Mucosa of stomach (tissue), 1 donor: Measurements from ENCODE around the gene SIAH2.

Experiments
- H3K27me3 ChIP-seq: one replicate; pipeline ENCODE4 v1.7.0; 2013; ENCODE audit warnings: mild to moderate bottlenecking, low read length; ENCODE audit not compliant: control insufficient read depth, insufficient read depth
- H3K36me3 ChIP-seq: one replicate; pipeline ENCODE4 v1.7.0; 2013; ENCODE audit warnings: low read length; ENCODE audit not compliant: control insufficient read depth, insufficient read depth
- H3K4me1 ChIP-seq: one replicate; pipeline ENCODE4 v1.7.0; 2013; ENCODE audit warnings: mild to moderate bottlenecking, low read length; ENCODE audit not compliant: control insufficient read depth, insufficient read depth
- H3K4me3 ChIP-seq: one replicate; pipeline ENCODE4 v1.7.0; 2013; ENCODE audit warnings: low read length
- H3K9ac ChIP-seq: one replicate; pipeline ENCODE4 v1.7.0; 2013; ENCODE audit warnings: mild to moderate bottlenecking, low read length, moderate library complexity
- H3K9me3 ChIP-seq: one replicate; pipeline ENCODE4 v1.7.0; 2013; ENCODE audit warnings: mild to moderate bottlenecking, low read length, moderate library complexity; ENCODE audit not compliant: control insufficient read depth
- donor health status: Pancreatic carcinoma.

The SIAH2 gene

GRCh38 chr3:150757364-150757763 is 5.6 kb downstream of the SIAH2 start:
- Histone ChIP-seq H3K36me3 (peaks cover 5% of the 10 kb centered on the region), H3K9me3 (no peaks in the 10 kb centered on the region), H3K4me1 (peaks cover 31% of the 10 kb centered on the region), H3K9ac (no peak overlapping the region), H3K4me3 (no peak overlapping the region), H3K27me3 (no peaks in the 10 kb centered on the region)

GRCh38 chr3:150756491-150757059 is 6.4 kb downstream of the SIAH2 start:
- H3K4me1 ChIP-seq = peaks cover 38% of the 10 kb centered on the region
- H3K9ac ChIP-seq = no peak overlapping the region
- H3K4me3 ChIP-seq = no peak overlapping the region

GRCh38 chr3:150755902-150756301 is 7.1 kb downstream of the SIAH2 start:
- Histone ChIP-seq H3K36me3 (peaks cover 5% of the 10 kb centered on the region), H3K9me3 (no peaks in the 10 kb centered on the region), H3K4me3 (no peak overlapping the region), H3K4me1 (peaks cover 45% of the 10 kb centered on the region), H3K27me3 (no peaks in the 10 kb centered on the region), H3K9ac (no peak overlapping the region)

More at GRCh38 chr3:150756491-150757059, 6.4 kb downstream of the SIAH2 start:
- Histone ChIP-seq H3K27me3 (no peaks in the 10 kb centered on the region), H3K36me3 (peaks cover 5% of the 10 kb centered on the region), H3K9me3 (no peaks in the 10 kb centered on the region)

- peaks cover 5% of the 10 kb centered on the region for H3K36me3 ChIP-seq
- no peak overlapping the region for H3K4me3 ChIP-seq
- no peak overlapping the region for H3K9ac ChIP-seq
- H3K9me3 ChIP-seq = no peaks in the 10 kb centered on the region
- H3K27me3 ChIP-seq = no peaks in the 10 kb centered on the region
- peaks cover 51% of the 10 kb centered on the region for H3K4me1 ChIP-seq
These were observed 8.1 kb downstream of the SIAH2 start for GRCh38 chr3:150754896-150755295.

- Histone ChIP-seq H3K4me1 (peaks cover 62% of the 10 kb centered on the region), H3K9ac (no peak overlapping the region), H3K27me3 (no peaks in the 10 kb centered on the region), H3K9me3 (no peaks in the 10 kb centered on the region), H3K36me3 (no peaks in the 10 kb centered on the region), H3K4me3 (no peak overlapping the region)
These were observed 11.1 kb downstream of the SIAH2 start for GRCh38 chr3:150751781-150752263.

- Histone ChIP-seq H3K36me3 (no peaks in the 10 kb centered on the region), H3K27me3 (no peaks in the 10 kb centered on the region), H3K9me3 (no peaks in the 10 kb centered on the region), H3K4me3 (no peak overlapping the region), H3K9ac (no peak overlapping the region), H3K4me1 (peaks cover 78% of the 10 kb centered on the region)
These were observed 13.7 kb downstream of the SIAH2 start for GRCh38 chr3:150749255-150749654.

- Histone ChIP-seq H3K36me3 (no peaks in the 10 kb centered on the region), H3K9ac (no peak overlapping the region), H3K4me1 (peaks cover 76% of the 10 kb centered on the region), H3K27me3 (no peaks in the 10 kb centered on the region), H3K4me3 (no peak overlapping the region), H3K9me3 (no peaks in the 10 kb centered on the region)
These were observed 14.3 kb downstream of the SIAH2 start for GRCh38 chr3:150748684-150749047.

GRCh38 chr3:150747886-150748683 is 14.9 kb downstream of the SIAH2 start:
- Histone ChIP-seq H3K4me3 (no peak overlapping the region), H3K9ac (no peak overlapping the region), H3K9me3 (no peaks in the 10 kb centered on the region), H3K4me1 (peaks cover 70% of the 10 kb centered on the region), H3K27me3 (no peaks in the 10 kb centered on the region), H3K36me3 (no peaks in the 10 kb centered on the region)

- H3K4me1 ChIP-seq = peaks cover 62% of the 10 kb centered on the region
These were observed 16.0 kb downstream of the SIAH2 start for GRCh38 chr3:150746791-150747590.

GRCh38 chr3:150745832-150746231 is 17.1 kb downstream of the SIAH2 start:
- Histone ChIP-seq H3K4me1 (peaks cover 50% of the 10 kb centered on the region), H3K9me3 (no peaks in the 10 kb centered on the region), H3K36me3 (peaks cover 6% of the 10 kb centered on the region), H3K9ac (no peak overlapping the region), H3K27me3 (no peaks in the 10 kb centered on the region), H3K4me3 (no peak overlapping the region)

More at GRCh38 chr3:150746791-150747590, 16.0 kb downstream of the SIAH2 start:
- H3K36me3 ChIP-seq = no peaks in the 10 kb centered on the region
- no peak overlapping the region for H3K4me3 ChIP-seq
- H3K9me3 ChIP-seq = no peaks in the 10 kb centered on the region
- no peak overlapping the region for H3K9ac ChIP-seq
- no peaks in the 10 kb centered on the region for H3K27me3 ChIP-seq

GRCh38 chr3:150744919-150745211 is 18.1 kb downstream of the SIAH2 start:
- Histone ChIP-seq H3K36me3 (peaks cover 6% of the 10 kb centered on the region), H3K9ac (no peak overlapping the region), H3K9me3 (no peaks in the 10 kb centered on the region), H3K27me3 (no peaks in the 10 kb centered on the region), H3K4me3 (no peak overlapping the region), H3K4me1 (peaks cover 40% of the 10 kb centered on the region)
